ENCODE data around the gene LMAN2. TPM values are rescaled to one million over a fixed set of nuclear protein-coding genes. Genes with fewer than 3 reads are reported as not detected.

Gene LMAN2
- total RNA-seq, 2 experiments from 2014 or later, result 116 to 144 TPM

- Histone ChIP-seq H3K4me3 (ENCODE audit: low read depth, low read length, poor library complexity, severe bottlenecking) (no peak overlapping the region), H3K4me2 (ENCODE audit: low read length) (no peak overlapping the region), H3K79me2 (ENCODE audit: insufficient read depth, low read depth, low read length) (no peaks in the 10 kb centered on the region), H3K9me3 (ENCODE audit: low read length) (no peaks in the 10 kb centered on the region), H4K20me1 (ENCODE audit: insufficient read depth, low read length) (no peaks in the 10 kb centered on the region), H3K4me1 (ENCODE audit: insufficient read depth, low read length, poor library complexity, severe bottlenecking) (peaks cover 3% of the 10 kb centered on the region), H2AFZ (ENCODE audit: low read length) (no peak overlapping the region), H3K36me3 (ENCODE audit: insufficient read depth, low read length) (peaks cover 90% of the 10 kb centered on the region), H3K27ac (ENCODE audit: low read depth, low read length, poor library complexity, severe bottlenecking) (no peak overlapping the region), H3K9me2 (ENCODE audit: insufficient read depth, low read length) (no peaks in the 10 kb centered on the region)
- no peak for DNase-seq (ENCODE audit: low spot score)
- ChIA-PET CTCF (ENCODE audit: unreplicated experiment) (interaction anchor here (0.7 kb wide), 1 partner anchor 138 kb away, joined by 3 read pairs; no protein-coding TSS in a partner anchor), POLR2A (interaction anchor here (0.8 kb wide), 1 partner anchor 98 kb away, joined by 3 read pairs; no protein-coding TSS in a partner anchor)
- intact Hi-C loops (cut with micrococcal nuclease; ENCODE audit: unreplicated experiment), result no loop called here
- TF ChIP-seq CTCF (conservative IDR thresholded peaks at IDR 0.05; ENCODE audit: low read length) (no peak), EZH2phosphoT487 (IDR thresholded peaks at IDR 0.05; ENCODE audit: borderline replicate concordance, low read depth, low read length) (no peak)
- BruUV-seq (replicated peaks), result no TSS peak
These were observed 17.9 kb downstream of the LMAN2 start for GRCh38 chr5:177333420-177334154.

- H3K36me3 ChIP-seq (ENCODE audit: insufficient read depth, low read length), result peaks cover 84% of the 10 kb centered on the region
- no peaks in the 10 kb centered on the region for H4K20me1 ChIP-seq (ENCODE audit: insufficient read depth, low read length)
- no peak overlapping the region for H3K4me2 ChIP-seq (ENCODE audit: low read length)
- H3K79me2 ChIP-seq (ENCODE audit: insufficient read depth, low read depth, low read length), result no peaks in the 10 kb centered on the region
- no peak overlapping the region for H2AFZ ChIP-seq (ENCODE audit: low read length)
- intact Hi-C loops (cut with micrococcal nuclease; ENCODE audit: unreplicated experiment), result no loop called here
- H3K4me3 ChIP-seq (ENCODE audit: low read depth, low read length, poor library complexity, severe bottlenecking), result no peak overlapping the region
- no peaks in the 10 kb centered on the region for H3K9me2 ChIP-seq (ENCODE audit: insufficient read depth, low read length)
- CTCF ChIA-PET (ENCODE audit: unreplicated experiment), result interaction anchor here (0.7 kb wide), 1 partner anchor 139 kb away, joined by 3 read pairs; no protein-coding TSS in a partner anchor
- POLR2A ChIA-PET, result no interaction called here
- no peaks in the 10 kb centered on the region for H3K9me3 ChIP-seq (ENCODE audit: low read length)
- peaks cover 3% of the 10 kb centered on the region for H3K4me1 ChIP-seq (ENCODE audit: insufficient read depth, low read length, poor library complexity, severe bottlenecking)
- BruUV-seq (replicated peaks), result no TSS peak
- no peak overlapping the region for H3K27ac ChIP-seq (ENCODE audit: low read depth, low read length, poor library complexity, severe bottlenecking)
- no peak for DNase-seq (ENCODE audit: low spot score)
- TF ChIP-seq EZH2phosphoT487 (IDR thresholded peaks at IDR 0.05; ENCODE audit: borderline replicate concordance, low read depth, low read length), result no peak
- no peak for TF ChIP-seq CTCF (conservative IDR thresholded peaks at IDR 0.05; ENCODE audit: low read length)
These were observed 18.6 kb downstream of the LMAN2 start for GRCh38 chr5:177332896-177333260.

All from OCI-LY7 (cell line).